ENCODE results near the gene IGF2BP3.

IGF2BP3 gene

DNA sequence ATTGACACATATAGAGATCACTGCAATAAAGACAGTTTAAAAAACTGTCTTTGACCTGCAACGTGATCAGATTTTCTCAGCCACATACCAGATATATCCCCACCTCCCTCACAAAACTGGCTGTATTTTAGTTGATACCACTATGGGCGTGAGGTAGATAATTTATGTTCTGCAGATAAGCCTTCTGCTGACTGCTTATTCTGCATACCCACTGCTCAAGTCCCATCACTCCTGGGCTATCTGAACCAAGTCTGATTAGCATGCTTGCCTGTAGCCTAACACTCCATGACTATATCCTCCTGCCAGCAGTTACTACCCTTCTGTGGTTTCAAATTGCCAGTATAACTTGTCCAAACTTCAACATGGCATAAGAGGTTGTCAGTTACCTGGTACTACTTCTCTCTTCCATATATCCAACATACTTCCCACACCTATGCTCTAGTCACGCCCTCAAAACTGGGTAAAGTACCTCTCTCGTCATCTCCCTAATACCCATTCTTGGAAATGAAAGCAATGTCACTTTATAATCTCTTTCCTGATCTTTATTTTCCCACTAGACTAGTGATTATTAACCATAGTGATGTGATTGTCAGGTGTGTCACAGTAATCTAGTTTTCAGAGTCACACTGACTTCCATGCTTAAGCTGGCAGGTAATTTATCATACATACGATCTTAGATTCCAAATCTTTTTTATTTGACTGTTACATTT lies 100.4 kb downstream of the IGF2BP3 start:
- ChIA-PET POLR2A (no interaction called here), CTCF (interaction anchor here (0.7 to 1.0 kb wide), 2 partner anchors 12 to 14 kb away, joined by 3 to 4 read pairs; no protein-coding TSS in a partner anchor)
- DNase-seq (ENCODE audit: extremely low spot score) = no peak
- TF ChIP-seq, protein P1, sequence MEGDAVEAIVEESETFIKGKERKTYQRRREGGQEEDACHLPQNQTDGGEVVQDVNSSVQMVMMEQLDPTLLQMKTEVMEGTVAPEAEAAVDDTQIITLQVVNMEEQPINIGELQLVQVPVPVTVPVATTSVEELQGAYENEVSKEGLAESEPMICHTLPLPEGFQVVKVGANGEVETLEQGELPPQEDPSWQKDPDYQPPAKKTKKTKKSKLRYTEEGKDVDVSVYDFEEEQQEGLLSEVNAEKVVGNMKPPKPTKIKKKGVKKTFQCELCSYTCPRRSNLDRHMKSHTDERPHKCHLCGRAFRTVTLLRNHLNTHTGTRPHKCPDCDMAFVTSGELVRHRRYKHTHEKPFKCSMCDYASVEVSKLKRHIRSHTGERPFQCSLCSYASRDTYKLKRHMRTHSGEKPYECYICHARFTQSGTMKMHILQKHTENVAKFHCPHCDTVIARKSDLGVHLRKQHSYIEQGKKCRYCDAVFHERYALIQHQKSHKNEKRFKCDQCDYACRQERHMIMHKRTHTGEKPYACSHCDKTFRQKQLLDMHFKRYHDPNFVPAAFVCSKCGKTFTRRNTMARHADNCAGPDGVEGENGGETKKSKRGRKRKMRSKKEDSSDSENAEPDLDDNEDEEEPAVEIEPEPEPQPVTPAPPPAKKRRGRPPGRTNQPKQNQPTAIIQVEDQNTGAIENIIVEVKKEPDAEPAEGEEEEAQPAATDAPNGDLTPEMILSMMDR (IDR thresholded peaks at IDR 0.05; ENCODE audit: control extremely low read depth, extremely low read depth, low read depth, missing control alignments) = no peak

DNA sequence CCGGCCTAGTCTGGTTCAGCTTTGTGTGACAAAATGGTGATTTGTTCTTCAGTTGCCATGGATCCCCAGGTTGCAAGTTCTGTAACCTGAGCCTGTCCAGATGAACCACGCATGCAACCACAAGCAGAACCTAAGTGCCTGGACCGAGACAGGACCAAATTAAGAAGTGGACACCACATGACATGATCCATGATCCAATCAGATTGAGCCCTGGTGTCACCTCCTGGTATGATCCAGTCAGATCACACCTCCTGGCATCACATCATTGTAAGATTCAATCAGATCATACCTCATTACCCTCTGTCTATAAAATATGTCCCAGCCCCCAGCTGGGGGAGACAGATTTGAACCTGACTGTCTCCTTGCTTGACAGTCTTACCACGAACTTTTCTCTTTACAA lies 101.2 kb downstream of the IGF2BP3 start:
- DNase-seq (ENCODE audit: extremely low spot score) = no peak
- TF ChIP-seq, protein P1 (IDR thresholded peaks at IDR 0.05; ENCODE audit: control extremely low read depth, extremely low read depth, low read depth, missing control alignments) = no peak
- ChIA-PET POLR2A (no interaction called here), CTCF (no interaction called here)

DNA sequence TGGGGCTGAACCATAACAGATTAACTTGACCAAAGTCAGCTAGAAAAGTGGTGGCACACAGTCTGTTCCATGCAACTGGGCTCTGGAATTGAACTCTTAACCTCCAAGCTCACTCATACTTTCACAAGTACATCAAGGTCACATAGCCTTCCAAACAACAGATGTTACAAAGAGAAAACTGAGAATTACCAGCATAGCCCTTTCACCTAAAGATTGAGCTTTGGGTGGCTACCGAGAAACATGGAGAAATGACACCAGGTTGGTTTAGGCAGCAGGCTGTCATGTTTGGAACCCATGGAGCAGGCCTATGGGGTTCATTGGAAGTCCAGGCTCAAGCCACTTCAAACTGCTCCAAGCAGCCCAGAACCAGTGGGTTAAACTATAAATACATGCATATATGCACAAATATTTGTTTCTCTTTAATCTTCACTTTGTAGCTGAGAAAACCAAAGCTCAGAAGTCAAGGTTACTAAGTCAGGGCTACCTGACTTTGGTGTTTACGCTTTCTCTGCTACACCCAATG lies 112.1 kb downstream of the IGF2BP3 start:
- POLR2A ChIA-PET = interaction anchor here (0.7 to 1.5 kb wide), 2 partner anchors 162 to 166 kb away, joined by 3 to 5 read pairs; no protein-coding TSS in a partner anchor
- TF ChIP-seq, protein P1 (IDR thresholded peaks at IDR 0.05; ENCODE audit: control extremely low read depth, extremely low read depth, low read depth, missing control alignments) = no peak

DNA sequence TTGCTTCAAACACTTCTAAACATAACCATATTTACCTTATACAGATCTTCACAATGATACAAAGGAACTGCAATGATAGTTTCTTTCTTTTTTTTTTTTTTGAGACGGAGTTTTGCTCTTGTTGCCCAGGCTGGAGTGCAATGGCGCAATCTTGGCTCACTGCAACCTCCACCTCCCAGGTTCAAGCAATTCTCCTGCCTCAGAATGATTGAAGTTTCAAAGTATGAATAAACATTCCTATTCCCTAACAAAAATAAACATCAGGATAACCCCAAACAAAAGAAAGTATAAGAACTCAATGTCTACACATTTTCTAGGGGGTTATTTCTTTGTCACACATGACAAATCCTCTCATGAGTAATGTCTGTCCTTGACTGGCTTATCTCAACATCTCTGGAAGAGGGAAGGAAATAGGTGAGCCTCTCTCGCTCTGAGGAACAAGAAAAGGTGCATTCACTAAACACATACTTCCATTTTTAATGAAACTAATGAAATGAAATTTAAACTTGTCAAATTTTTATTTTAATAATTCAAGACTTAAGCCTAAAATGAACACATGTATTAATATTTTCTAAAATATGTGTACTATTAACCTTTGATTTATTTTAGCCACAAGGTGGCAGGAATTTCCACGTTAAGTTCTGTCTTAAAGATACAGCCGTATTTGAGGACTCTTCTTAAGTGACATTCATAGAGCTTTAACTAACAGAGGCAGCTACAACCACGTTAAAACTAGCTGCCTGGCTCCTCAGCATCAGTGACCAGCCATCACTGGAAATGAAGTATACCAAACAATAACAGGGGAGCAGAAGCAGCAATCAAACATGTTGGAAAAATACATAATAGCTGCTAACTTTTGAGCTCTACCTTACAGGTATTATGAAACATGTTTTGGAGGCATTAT lies 112.8 kb downstream of the IGF2BP3 start:
- peak; percentile 36 for DNase-seq (ENCODE audit: extremely low spot score)
- POLR2A ChIA-PET = interaction anchor here (0.7 to 1.5 kb wide), 2 partner anchors 163 to 167 kb away, joined by 3 to 5 read pairs; no protein-coding TSS in a partner anchor
- CTCF ChIA-PET = interaction anchor here (0.7 to 3.2 kb wide), 31 partner anchors 8 to 356 kb away, joined by 3 to 32 read pairs (median 4); no protein-coding TSS in a partner anchor
- TF ChIP-seq, protein P1 (IDR thresholded peaks at IDR 0.05; ENCODE audit: control extremely low read depth, extremely low read depth, low read depth, missing control alignments) = peak; percentile 47

More for the DNA sequence above, 112.1 kb downstream of the IGF2BP3 start:
- no peak for DNase-seq (ENCODE audit: extremely low spot score)
- CTCF ChIA-PET = interaction anchor here (0.7 to 3.2 kb wide), 32 partner anchors 9 to 355 kb away, joined by 3 to 32 read pairs (median 4); no protein-coding TSS in a partner anchor

DNA sequence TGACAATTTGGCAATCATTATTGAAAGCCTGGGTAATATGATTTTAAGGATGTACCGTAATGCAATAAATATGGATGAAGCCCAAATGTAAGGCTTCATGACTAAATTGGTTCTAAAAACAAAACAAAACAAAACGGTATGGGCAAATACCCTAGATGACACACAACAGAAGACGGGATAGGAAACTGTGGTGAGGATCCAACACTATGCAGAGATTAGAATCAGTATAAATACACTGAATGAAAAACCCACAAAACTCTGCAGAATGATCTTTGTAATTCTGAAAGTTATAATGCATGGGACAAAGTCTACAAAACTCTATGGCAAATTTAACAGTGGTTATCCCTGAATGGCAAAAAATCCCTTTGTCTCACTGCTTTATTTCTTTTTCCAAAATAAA lies 113.6 kb downstream of the IGF2BP3 start:
- ChIA-PET CTCF (interaction anchor here (1.5 kb wide), 1 partner anchor 14 kb away, joined by 4 read pairs; no protein-coding TSS in a partner anchor), POLR2A (no interaction called here)
- no peak for DNase-seq (ENCODE audit: extremely low spot score)
- TF ChIP-seq, protein P1 (IDR thresholded peaks at IDR 0.05; ENCODE audit: control extremely low read depth, extremely low read depth, low read depth, missing control alignments) = no peak

DNA sequence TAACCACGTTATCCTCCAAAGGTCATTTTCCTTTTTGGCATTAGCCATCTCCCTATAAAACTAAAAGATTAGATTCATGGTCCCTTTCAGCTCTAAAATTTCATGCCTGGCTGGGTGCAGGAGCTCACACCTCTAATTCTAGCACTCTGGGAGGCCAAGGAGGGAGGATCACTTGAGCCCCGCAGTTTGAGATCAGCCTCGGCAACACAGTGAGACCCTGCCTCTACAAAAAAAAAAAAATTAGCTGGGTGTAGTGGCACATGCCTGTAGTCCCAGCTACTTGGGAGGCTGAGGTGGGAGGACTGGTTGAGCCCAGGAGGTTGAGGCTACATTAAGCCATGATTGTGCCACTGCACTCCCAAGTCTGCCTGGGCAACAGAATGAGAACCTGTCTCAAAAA lies 114.1 kb downstream of the IGF2BP3 start:
- CTCF ChIA-PET = interaction anchor here (1.0 to 1.5 kb wide), 6 partner anchors 9 to 187 kb away, joined by 3 to 6 read pairs (median 4); no protein-coding TSS in a partner anchor
- POLR2A ChIA-PET = no interaction called here
- TF ChIP-seq, protein P1 (IDR thresholded peaks at IDR 0.05; ENCODE audit: control extremely low read depth, extremely low read depth, low read depth, missing control alignments) = no peak
- DNase-seq (ENCODE audit: extremely low spot score) = no peak
